ENCODE results near the gene CYP4V2. TPM values are rescaled to one million over a fixed set of nuclear protein-coding genes. Genes with fewer than 3 reads are reported as not detected.
A peak's percentile ranks its signal among the peaks of the same experiment; 100 is the strongest.

CYP4V2 gene
- polyA plus RNA-seq (ENCODE audit: insufficient read depth in 1 of 5, insufficient read length in 5 of 5, low replicate concordance in 1 of 5): 10 to 100 TPM in 3 of 5 donors, 1 to 10 TPM in 2; 6.0 to 16.6 (median 13.1) TPM
- long read RNA-seq, donor 1, partial matches to known transcripts: 0 of 3 reads
- long read RNA-seq, donor 1, other reads (novel, unspliced or antisense): 0 of 3 reads
- long read RNA-seq, donor 2, partial matches to known transcripts: 0 of 1 reads
- long read RNA-seq, donor 2, other reads (novel, unspliced or antisense): 0 of 1 reads
- long read RNA-seq, donor 3, partial matches to known transcripts: 9 of 9 reads
- long read RNA-seq, donor 3, other reads (novel, unspliced or antisense): 0 of 9 reads
- long read RNA-seq, donor 4: 0 reads
- long read RNA-seq, donor 5: 0 reads
- long read RNA-seq, donor 6, partial matches to known transcripts: 0 of 1 reads
- long read RNA-seq, donor 6, other reads (novel, unspliced or antisense): 0 of 1 reads
- long read RNA-seq, donor 7, partial matches to known transcripts: 0 of 1 reads
- long read RNA-seq, donor 7, other reads (novel, unspliced or antisense): 0 of 1 reads
- long read RNA-seq, donor 8, partial matches to known transcripts: 0 of 1 reads
- long read RNA-seq, donor 8, other reads (novel, unspliced or antisense): 0 of 1 reads

DNA sequence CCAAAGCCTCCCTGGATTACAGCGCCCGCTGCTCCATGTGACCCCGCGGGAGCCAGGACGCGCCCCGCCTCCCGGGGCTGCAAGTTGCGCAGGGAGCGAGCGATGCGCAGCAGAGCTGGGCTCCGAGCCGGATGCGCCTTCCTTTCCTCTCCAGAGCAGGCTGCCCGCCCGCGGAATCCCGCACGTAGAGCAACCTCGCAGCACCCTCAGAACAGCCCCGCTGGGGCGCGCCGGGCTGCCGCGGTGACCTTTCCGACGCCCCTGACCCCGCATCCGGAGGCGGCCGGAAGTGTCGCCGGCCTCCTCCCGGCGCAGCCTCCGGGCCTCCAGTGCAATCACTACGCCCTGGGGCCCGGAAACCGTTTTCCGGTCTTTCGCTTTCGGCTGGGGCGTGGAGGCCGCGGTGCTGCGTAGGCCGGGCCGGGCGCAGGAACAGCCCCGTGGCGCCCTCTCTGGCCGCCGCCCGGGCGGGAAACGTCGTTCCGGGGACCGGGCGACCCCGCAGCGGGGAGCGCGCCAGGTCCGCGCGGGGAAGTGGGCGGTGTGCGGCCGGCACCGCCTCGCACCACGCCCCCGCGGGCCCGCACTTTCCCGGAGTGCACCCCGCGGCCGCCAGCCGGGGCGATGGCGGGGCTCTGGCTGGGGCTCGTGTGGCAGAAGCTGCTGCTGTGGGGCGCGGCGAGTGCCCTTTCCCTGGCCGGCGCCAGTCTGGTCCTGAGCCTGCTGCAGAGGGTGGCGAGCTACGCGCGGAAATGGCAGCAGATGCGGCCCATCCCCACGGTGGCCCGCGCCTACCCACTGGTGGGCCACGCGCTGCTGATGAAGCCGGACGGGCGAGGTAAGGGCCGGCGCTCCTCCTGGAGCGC, at the start of gene CYP4V2:
TSS of gene CYP4V2 (plus strand) at position 368 of the 866 bp plus-strand sequence. CDS start at position 625, 257 bp downstream.
- peak; percentile 80 to 81 for DNase-seq

DNA sequence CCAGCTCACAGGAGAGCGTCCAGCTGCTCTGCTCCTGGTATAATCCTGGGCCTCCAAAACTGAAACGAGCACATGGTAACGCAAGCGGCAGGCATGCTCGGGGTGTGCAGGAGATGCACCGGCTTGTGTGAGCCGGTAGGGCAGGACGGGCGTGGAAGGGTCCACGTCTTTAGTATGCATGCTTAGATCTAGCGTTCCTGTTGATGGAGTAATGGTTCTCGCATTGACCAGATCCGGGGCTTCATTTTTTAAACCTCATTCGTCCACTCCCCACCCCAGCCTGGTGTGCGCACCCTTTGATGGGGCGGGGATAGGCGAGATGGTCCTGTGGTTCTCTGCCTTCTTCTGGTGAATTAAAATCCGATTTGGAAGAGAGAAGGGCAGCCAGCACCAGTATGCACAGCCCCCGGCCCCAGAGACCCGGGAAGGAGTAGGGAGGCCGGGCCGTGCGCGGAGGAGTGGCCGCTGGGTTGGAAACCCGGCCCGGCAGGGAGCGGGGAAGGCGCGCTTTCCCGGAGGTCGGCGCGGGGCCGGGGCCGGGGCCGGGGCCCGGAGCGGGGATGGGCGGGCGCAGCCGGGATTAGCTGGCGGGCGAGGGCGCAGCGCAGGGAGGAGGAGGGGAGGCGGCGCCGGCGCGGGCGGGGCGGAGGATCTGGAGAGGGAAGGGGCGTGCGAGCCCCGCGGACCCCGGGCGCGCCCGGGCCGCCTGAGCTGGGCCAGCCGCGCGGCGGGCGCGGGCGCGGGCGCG, 47.0 kb upstream of the CYP4V2 start:
- peak; percentile 64 to 72 for DNase-seq

DNA sequence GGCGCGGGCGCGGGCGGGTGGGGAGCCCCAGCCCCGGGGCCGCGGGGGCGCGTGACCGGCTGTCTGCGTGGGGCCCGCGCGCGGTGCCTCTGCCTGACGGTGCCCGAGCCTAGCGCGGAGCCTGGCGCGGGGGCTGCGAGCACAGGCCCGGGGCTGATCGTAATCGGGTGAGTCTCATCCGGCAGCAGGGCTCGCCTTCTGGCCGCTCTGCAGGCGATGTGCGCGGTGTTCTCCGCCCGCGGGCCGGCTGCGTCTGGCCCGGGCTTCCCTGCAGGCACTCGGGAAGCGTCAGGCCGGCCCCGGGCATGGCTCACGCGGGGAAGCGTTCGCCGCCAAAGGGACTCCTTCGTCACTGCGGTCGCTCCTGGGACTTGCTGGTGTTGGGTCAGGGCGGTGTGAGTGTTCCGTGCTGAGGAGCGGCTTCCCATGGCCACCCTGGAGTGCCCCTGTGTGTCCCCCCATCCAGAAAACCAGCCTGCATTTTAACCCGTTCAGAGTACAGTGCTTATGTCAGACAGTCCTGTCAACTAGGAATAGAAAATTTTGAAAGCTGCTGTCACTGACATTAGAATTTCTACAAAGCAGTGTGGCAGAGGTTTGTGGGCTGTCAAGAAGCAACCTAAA, 46.3 kb upstream of the CYP4V2 start:
- DNase-seq: peak; percentile 51 to 62

DNA sequence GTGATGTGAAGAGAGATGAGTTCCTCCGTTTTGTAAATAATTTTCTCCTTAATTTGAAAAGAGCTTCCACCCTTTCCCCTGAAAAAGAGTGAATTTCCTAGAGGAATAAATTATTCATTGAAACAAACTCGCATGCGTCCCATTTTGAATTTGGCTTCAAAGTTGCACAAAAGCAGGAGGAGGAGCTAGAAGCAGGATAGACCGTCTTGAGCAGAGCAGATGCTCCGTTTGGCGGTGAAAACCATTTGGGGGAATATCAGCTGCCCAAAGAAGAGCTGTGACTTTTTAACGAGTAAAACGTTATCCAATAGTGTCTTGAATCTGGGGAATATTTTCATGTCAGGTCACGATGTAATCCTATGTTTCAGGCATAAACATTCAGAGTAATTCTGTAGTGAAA, 44.9 kb upstream of the CYP4V2 start:
- DNase-seq: no peak

DNA sequence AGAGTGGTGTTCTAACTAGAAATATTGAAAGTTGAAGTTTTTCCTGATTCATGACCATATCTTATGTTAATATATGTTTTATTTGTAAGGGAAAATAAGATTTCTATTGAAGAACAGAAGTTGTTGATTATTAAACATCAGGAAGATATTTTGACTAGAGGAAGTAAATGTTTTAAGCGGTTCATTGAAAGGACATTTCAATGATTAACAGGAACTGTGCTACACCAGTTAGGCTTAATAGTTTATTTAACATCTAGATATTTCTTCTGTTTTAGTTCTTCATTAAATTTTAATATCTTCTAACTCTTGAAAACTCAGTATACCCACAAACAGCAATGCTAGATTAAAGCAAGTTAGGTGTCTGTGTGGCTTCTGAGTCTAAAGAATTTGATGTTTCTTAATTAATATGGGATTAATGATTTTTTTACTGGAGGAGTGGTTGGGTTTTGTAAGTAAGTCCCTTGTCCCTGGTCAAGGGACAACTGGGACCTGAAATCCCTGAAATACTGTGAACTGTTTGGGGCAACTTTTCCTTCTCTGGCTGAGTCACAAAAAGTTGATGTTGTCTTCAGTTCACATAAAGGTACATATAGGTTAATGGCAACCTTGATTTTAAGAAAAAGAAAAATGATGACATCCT, 42.9 kb upstream of the CYP4V2 start:
- no peak for DNase-seq

DNA sequence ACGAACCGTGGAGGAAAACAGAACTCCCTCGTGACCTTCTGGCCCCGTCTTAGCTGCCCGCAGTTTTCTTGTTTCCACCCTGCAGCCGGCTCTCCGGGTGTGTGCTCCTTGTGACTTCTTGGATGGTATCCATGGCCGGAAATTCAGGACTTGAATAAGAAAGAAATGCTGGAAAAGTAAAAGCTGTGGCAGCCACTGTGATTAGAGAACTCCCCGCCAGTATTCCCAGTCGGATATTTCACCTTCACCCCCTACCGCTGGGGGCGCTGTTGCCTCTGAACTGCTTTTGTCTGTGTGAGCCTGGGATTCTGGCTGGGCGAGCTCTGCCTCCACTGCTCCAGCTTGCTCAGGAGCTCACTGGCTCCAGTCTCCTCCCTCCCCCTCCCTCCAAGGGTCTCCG, 41.5 kb upstream of the CYP4V2 start:
- DNase-seq: peak; percentile 34 to 37

DNA sequence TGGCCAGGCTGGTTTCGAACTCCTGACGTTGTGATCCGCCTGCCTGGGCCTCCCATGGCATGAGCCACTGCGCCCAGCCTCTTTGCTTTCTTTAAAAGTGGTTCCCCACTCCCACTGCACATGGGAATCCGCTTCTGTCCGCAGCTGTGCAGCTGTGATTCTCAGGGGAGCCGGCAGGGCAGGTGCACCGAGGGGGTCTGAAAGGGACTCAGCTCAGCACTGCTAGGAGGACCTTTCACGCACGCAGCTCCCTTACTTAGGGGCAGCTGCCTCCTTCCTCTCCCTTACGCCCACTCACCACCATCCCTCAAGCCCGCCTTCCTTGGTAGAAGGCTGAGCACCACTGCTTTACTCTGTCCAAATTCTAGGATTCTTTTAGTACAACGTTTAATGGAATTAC, 40.4 kb upstream of the CYP4V2 start:
- no peak for DNase-seq

DNA sequence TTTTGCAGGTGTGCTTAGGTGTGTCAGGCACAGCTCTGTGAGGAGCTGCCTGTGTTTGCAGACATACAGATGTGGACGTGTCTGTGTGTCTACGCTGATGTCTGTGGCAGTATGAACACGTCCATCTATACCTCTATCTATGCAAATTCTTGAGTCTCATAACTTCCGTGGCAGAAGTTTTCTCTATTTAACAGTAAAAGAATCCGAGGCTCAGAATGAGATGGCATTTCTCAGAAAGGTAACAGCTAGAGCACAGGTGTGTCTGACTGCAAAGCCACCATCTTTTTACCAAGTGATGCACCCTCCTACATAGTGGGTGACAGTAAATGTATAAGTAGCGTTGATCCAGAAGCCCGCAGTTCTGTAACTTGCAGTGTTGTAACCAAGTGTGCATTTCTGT, 39.9 kb upstream of the CYP4V2 start:
- no peak for DNase-seq

DNA sequence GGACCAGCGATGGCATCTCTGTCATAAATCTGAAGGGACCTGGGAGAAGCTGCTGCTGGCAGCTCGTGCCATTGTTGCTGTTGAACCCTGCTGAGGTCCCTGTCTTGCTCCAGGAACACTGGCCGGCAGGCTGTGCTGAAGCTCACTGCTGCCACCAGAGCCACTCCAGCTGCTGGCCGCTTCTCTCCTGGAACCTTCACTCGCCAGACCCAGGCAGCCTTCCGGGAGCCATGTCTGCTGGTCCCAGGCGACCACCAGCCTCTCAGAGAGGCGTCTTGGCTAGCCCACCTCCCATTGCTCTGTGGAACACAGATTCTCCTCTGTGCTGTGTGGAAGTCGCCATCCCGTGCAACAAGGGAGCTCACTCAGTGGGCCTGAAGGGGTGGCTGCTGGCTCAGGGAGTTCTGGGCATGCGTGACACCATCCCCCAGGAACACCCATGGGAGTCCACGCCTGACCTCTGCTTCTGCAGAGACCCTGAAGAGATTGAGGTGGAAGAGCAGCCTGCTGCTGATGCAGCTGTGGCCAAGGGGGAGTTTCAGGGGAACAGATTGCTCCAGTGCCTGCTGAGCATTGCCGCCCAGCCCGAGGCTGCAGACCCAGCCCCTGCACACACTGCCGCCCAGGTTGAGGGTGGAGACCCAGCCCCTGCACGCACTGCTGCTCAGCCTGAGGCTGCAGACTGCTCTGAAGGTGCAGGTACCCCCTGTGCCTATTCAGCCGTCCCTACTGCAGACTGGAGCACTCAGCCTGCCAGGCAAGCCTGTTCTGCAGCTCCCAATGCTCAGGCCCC, 33.1 kb upstream of the CYP4V2 start:
- DNase-seq: no peak

DNA sequence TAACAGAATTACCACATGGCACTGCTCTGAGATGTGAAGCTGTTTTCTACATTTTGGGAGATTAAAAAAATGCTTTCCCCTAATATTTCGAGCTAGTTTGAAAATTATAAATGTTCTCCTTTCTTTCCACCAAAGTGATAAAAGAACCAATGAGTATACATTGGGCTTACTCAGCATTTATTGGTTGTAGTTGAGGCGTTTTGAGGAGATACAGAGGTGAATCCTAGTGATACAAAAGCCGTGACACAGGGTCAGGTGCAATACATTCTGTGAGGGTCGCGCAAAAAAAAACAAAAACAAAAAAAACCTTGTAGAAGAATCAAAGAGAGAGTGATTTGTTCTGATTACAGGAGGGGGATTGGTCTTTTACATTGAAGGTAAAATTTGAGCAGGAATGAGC, 32.4 kb upstream of the CYP4V2 start:
- DNase-seq: no peak

DNA sequence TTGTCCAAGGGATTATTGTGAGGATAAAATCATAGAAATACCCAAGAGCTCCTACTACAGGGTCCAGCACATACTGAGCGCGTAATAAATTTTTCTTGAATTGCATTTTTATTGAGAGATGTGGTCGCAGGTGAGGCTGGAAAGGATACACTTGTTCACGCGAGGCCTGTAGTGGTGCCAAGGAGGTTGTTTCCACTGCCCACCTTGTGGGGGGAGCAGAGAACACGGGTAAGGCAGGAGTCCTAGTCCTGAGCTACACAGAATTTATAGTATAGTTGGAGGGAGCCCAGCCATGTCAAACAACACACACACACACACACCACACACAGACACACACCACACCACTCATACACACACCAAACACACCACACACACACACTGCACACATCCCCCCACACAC, 31.8 kb upstream of the CYP4V2 start:
- DNase-seq: no peak

DNA sequence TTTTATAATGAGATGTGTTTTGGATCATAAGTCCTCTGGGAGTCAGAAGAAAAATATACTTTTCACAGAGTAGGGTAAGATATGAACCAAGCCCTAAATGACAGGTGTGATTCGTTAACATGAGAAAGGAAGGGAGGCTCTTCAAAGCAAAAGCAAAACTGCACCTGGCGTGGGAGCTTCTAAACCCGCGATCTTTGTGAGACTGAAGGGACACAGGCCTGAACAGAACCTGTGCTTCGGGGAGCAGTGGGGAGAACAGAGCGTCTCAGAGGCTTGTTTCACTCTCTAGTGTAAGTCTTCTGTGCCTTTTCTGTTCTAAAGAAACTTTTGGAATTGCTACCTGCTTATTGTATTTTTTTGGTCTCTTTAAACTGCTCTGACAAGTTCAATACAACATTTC, 30.2 kb upstream of the CYP4V2 start:
- no peak for DNase-seq

DNA sequence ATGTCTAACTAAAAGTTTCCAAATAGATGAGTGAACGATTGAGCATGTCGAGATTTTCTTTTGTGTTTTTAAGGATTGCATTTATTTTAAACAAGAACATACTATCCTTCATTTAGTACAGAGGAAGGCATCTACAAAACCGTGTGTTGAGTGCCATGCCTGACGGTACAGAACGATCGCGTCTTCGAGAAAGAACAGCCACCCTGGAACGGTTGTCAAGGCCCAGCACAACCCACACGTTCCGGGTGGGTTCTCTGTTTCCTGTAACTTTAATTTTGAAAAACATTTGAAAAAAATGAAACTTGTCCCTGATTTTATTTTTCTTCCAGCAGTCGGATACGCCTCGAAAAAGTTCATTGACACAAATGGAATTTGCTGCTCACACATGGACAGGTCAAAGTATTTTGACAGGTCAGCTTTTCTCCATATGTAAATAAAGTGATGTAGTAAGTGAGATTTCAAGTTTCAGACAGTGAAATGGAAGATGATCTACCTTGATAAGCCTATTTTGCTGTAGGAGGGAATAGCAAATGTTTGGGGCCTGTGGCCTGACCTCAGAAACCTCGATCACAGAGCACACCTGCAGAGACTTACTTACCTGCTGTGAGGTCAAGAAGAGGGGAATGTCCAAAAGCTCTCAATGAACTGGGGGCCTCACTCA, 24.4 kb upstream of the CYP4V2 start:
- DNase-seq: no peak

DNA sequence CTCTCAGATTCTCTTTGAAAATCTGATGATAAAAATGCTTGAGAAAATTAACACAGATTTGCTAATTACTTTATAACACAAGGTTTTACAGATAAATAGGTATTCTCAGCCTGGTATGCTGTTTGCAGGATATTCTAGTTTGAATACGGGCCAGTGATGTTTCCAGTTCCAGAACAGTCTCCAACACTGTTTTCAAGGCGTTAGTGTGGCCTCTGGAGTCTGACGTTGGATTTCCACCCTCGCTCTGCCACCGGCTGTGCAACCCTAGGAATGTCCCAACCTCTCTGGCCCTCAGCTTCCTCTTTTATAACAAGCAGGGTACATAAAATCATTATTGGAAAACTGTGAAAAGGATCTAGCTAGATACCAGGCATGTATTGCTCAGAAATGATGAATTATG, 23.8 kb upstream of the CYP4V2 start:
- DNase-seq: no peak

DNA sequence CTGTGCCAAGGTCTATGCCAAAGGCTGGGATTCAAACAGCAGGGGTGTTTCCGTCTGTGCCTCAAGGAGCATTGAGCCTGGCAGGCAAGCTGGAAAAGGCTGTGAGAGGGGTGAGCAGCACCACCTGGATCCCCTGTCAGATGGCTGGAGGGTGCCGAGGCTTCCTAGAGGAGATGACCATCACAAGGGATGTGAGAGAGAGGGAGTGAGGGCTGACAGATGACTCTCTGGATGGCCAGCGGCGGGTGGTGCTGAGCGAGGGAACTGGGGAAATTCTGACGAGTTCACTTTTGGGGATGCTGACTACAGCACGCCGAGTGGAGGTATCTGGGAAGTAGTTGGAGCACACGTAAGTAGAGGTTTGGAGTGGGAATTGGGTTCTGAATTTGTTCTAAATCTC, 22.6 kb upstream of the CYP4V2 start:
- DNase-seq: no peak

DNA sequence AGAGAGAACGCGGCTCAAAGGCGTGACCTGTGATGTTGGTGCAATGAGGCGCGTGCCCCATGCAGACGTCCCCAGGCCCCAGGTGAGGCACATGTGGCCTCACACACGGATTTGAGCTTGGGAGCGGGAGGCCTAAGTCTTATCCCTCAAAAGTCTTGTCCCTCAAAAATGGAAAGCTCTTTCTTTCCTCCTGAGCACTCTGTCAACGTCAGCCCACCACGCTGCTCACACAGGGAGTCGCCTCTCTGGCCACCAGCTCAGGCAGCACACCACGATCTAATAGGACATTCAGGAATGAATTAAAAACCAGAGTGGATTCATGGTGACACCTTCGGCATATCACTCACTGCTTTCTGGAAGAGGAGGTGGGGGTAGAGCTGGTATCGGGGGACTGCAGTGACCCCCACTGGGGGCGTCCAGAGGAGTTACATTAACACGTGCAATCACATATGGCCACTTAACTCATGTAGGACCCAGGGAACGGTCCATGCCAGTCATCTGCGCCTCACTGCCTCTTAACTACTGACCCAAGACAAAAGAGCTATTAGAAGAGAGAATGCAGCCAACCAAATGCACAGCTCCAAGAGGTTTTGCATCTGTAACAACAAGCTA, 21.9 kb upstream of the CYP4V2 start:
- no peak for DNase-seq

DNA sequence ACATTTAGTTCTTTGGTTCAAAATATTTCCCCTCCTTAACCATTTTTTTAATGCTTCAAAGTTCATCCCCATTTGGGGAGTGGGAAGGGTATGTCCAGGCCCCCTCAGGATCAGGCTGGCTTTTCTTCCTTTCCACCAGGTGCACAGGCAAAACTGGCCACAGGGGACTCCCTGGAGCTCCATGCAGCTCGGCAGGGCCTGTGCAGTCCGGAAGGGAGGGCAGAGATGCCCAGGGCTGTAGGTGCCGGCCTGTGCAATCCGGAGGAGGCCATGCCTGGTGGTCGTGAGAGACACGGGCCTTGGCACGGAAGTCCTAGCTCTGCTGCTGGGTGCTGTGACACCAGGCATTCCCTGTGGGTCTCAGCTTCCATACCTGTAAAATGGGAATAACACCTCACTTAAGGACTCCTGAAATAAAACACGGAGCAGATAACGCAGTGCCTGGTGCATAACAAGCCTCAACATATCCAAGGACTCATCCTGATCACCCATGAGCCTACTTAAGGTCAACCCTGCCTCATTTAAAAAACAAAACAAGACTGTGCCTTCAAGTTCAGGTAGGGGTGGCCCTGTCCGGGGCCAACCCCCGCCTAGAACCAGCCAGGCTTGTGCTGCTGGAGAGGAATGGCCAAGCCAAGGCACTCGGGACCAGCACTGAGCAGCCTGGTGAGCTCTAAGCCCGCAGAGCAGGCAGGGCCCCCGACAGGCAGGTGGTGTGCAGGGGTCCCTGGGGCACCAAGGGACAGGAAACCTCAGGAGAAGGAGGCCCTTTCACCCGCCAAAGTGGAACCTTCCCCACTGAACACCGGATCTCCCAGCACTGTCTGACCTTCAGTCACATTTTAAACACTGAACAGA, 21.2 kb upstream of the CYP4V2 start:
- no peak for DNase-seq

DNA sequence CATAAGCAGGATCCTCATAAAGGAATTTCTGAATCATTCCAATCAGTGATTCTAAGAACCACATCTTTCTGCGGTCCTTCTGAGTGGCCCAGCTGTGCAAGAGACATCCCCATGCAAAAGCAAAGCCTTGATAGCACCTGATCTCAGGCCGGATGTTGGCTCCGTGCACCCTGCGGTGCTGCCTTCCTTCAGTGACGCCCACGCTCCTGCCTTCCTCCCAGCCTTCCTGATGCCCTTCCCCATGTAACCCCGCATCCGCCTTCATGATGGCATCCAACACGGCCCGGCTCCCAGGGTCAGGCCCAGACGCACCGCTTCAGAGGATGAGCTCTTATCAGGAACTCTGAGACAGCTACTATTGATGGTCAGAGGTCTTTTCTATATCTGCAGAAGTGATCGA, 20.4 kb upstream of the CYP4V2 start:
- DNase-seq: no peak

All from right lung (tissue), 10 donors.